ENCODE data around the gene FXN. TPM values are rescaled to one million over a fixed set of nuclear protein-coding genes. Genes with fewer than 3 reads are reported as not detected.

Gene FXN
- total and polyA plus RNA-seq, 2 donors (not counting 3 experiments of a cell fraction or from before 2014, with no cell fraction given), result 18.2 to 21.2 TPM

GRCh38 chr9:69149321-69149807, 113.8 kb downstream of the FXN start:
- Histone ChIP-seq H3K4me1 (ENCODE audit: control insufficient read depth, extremely low read depth, insufficient read depth, low read length) (peaks cover 22% of the 10 kb centered on the region), H3K79me2 (ENCODE audit: control insufficient read depth, insufficient read depth, low read length) (peaks cover 59% of the 10 kb centered on the region), H3K9me1 (replicated peaks; ENCODE audit: control insufficient read depth, extremely low read depth, insufficient read depth, low read length) (no peaks in the 10 kb centered on the region), H3K4me2 (ENCODE audit: insufficient read depth, low read length) (peak overlapping the region; percentile 85), H3K9ac (replicated peaks; ENCODE audit: extremely low read depth, insufficient read depth, low read length) (peak overlapping the region; percentile 66), H3K4me3 (replicated peaks in 1 of 3; ENCODE audit: insufficient read depth in 1 of 3, low read depth in 1 of 3, low read length in 3 of 3) (peak overlapping the region in 1 of 3 experiments; percentile 45), H3K9me3 (replicated peaks; ENCODE audit: control insufficient read depth, insufficient read depth, low read length) (no peaks in the 10 kb centered on the region), H3K27me3 (ENCODE audit: control insufficient read depth in 2 of 2, insufficient read depth in 2 of 2, low read length in 2 of 2) (no peaks in the 10 kb centered on the region), H3K36me3 (ENCODE audit: control insufficient read depth in 2 of 2, extremely low read depth in 1 of 2, insufficient read depth in 2 of 2, low read length in 2 of 2) (peaks cover 6 to 11% of the 10 kb centered on the region in 2 experiments), H3K27ac (ENCODE audit: insufficient read depth, low read depth, low read length) (peak overlapping the region; percentile 51), H2AFZ (ENCODE audit: low read depth, low read length) (peak overlapping the region; percentile 66), H4K20me1 (replicated peaks; ENCODE audit: control insufficient read depth, extremely low read depth, insufficient read depth, low read length) (no peaks in the 10 kb centered on the region)
- dilution Hi-C loops (cut with MboI; ENCODE audit: extremely low pct_ligation_motif_present, low sequenced_read_pairs), result no loop called here
- POLR2A ChIA-PET, result interaction anchor here (1.0 to 2.0 kb wide), 3 partner anchors 9 to 32 kb away, joined by 3 to 7 read pairs (median 4); no protein-coding TSS in a partner anchor
- CTCF ChIA-PET, result interaction anchor here (0.6 to 3.7 kb wide), 26 partner anchors 10 to 523 kb away, joined by 3 to 71 read pairs (median 5); partner anchors contain the start of genes APBA1, FXN and TJP2
- FAIRE-seq, result peak; percentile 94
- TF ChIP-seq CTCF (IDR thresholded peaks at IDR 0.05; ENCODE audit: extremely low read depth in 1 of 2, insufficient read depth in 1 of 2, low read depth in 1 of 2, low read length in 2 of 2) (peak; percentile 21 to 49), POLR2A (IDR thresholded peaks at IDR 0.05; ENCODE audit: low read depth, low read length) (peak; percentile 47), MYC (IDR thresholded peaks at IDR 0.05; ENCODE audit: low read depth, low read length) (no peak), POLR2AphosphoS5 (IDR thresholded peaks at IDR 0.05; ENCODE audit: insufficient read depth, low read depth, low read length) (peak; percentile 64), JUN (IDR thresholded peaks at IDR 0.05; ENCODE audit: borderline replicate concordance, insufficient read depth, insufficient read length, low read depth) (no peak), FOS (IDR thresholded peaks at IDR 0.05; ENCODE audit: borderline replicate concordance, insufficient read depth, low read length) (no peak)
- TF ChIP-seq, protein P1, sequence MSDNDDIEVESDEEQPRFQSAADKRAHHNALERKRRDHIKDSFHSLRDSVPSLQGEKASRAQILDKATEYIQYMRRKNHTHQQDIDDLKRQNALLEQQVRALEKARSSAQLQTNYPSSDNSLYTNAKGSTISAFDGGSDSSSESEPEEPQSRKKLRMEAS (IDR thresholded peaks at IDR 0.05; ENCODE audit: insufficient read depth, insufficient read length), result no peak
- BruUV-seq (replicated peaks), result no TSS peak
- peak; percentile 96 for DNase-seq (ENCODE audit: low read depth, low spot score)
- intact Hi-C loops (cut with micrococcal nuclease), result loop anchor here (1.0 kb wide), 6 partner anchors 27 to 114 kb away; partner anchors contain the start of gene FXN

Small RNA genes within 50 kb of the gene (small RNA-seq; reads per million reads assigned to genes)
- not detected for gene AL162730.1 (ENCODE audit: insufficient read depth, insufficient read length, low read depth, low replicate concordance)

Other genes starting within 250 kb of the FXN start
- not detected in 2 replicates for gene PRKACG, start 21.6 kb upstream of the FXN start, total RNA-seq
- not detected in 2 replicates for gene PRKACG, start 21.6 kb upstream of the FXN start, polyA plus RNA-seq
- 167 and 168 TPM in 2 replicates for gene TJP2, start 138.5 kb downstream of the FXN start, total RNA-seq
- 75.2 and 83.0 TPM in 2 replicates for gene TJP2, start 138.5 kb downstream of the FXN start, polyA plus RNA-seq